ENCODE measurements around the gene SLC25A26.

SLC25A26 gene

GRCh38 chr3:66401157-66401550 is 180.4 kb downstream of the SLC25A26 start:
- Histone ChIP-seq H3K4me3 (no peak overlapping the region), H3K27ac (peak overlapping the region in 1 of 2 donors; percentile 74)
- no peak for DNase-seq (ENCODE audit: low spot score)
- no peak for TF ChIP-seq CTCF (IDR thresholded peaks at IDR 0.05)

GRCh38 chr3:66401675-66402491 is 181.1 kb downstream of the SLC25A26 start:
- peak; percentile 71 for DNase-seq (ENCODE audit: low spot score)
- Histone ChIP-seq H3K4me3 (no peak overlapping the region), H3K27ac (peak overlapping the region; percentile 40 to 74)
- no peak for TF ChIP-seq CTCF (IDR thresholded peaks at IDR 0.05)

GRCh38 chr3:66402596-66403290 is 181.9 kb downstream of the SLC25A26 start:
- Histone ChIP-seq H3K4me3 (peak overlapping the region; percentile 34), H3K27ac (peak overlapping the region; percentile 40 to 74)
- DNase-seq (ENCODE audit: low spot score), result peak; percentile 73
- no peak for TF ChIP-seq CTCF (IDR thresholded peaks at IDR 0.05)

- peak; percentile 65 for DNase-seq (ENCODE audit: low spot score)
- no peak for TF ChIP-seq CTCF (IDR thresholded peaks at IDR 0.05)
- H3K27ac ChIP-seq, result peak overlapping the region; percentile 40 to 60
- H3K4me3 ChIP-seq, result no peak overlapping the region
Measured at GRCh38 chr3:66403323-66403990, 182.7 kb downstream of the SLC25A26 start.

- no peak for DNase-seq (ENCODE audit: low spot score)
- Histone ChIP-seq H3K4me3 (no peak overlapping the region), H3K27ac (peak overlapping the region; percentile 60 to 61)
- TF ChIP-seq CTCF (IDR thresholded peaks at IDR 0.05), result no peak
Measured at GRCh38 chr3:66404197-66404596, 183.4 kb downstream of the SLC25A26 start.

- no peak overlapping the region for H3K4me3 ChIP-seq
- H3K27ac ChIP-seq, result peak overlapping the region; percentile 61 to 73
- peak; percentile 74 for DNase-seq (ENCODE audit: low spot score)
Measured at GRCh38 chr3:66404903-66405700, 184.3 kb downstream of the SLC25A26 start.

More at GRCh38 chr3:66404903-66405700, 184.3 kb downstream of the SLC25A26 start:
- TF ChIP-seq CTCF (IDR thresholded peaks at IDR 0.05), result no peak
